MM.1S (cell line): Measurements from ENCODE around the gene TPST1.

Experiments used
- EZH2 ChIP-seq: fragments of 300-600 bp; sonication (generic); optimal IDR thresholded peaks from 2 replicates; pipeline ENCODE3; 2017; ENCODE audit warnings: low read depth, mild to moderate bottlenecking, antibody characterized with exemption, low read length, mixed read lengths
- EZH2phosphoT487 ChIP-seq: fragments of 300-600 bp; sonication (generic); IDR thresholded peaks from 2 replicates; pipeline ENCODE4 v1.6.1; 2018; ENCODE audit warnings: antibody characterized with exemption, low read length
- TF ChIP-seq, protein P1 (sequence below): fragments of 300-600 bp; sonication (generic); IDR thresholded peaks from 2 replicates; pipeline ENCODE4 v1.5.1; 2016; ENCODE audit warnings: antibody characterized with exemption, low read length, mixed read lengths

DNA sequence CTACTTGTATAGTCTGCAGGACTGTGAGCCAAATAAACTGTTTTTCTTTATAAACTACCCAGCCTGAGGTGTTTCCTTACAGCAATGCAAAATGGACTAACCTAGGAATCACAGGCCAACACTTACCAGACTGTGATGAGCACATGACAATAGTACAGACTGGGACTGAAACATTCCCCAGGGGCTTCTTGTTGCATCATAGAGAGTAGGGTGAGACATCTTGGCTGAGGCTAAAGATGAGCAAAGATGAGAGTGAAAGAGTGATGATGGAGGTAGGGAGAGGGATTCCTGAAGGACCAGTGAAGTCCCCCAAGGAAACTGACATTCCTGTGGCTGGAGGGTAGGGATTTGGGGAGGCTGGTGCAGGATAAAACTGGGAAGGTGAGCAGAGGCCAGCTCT, 194.4 kb downstream of the TPST1 start:
- TF ChIP-seq, protein P1, sequence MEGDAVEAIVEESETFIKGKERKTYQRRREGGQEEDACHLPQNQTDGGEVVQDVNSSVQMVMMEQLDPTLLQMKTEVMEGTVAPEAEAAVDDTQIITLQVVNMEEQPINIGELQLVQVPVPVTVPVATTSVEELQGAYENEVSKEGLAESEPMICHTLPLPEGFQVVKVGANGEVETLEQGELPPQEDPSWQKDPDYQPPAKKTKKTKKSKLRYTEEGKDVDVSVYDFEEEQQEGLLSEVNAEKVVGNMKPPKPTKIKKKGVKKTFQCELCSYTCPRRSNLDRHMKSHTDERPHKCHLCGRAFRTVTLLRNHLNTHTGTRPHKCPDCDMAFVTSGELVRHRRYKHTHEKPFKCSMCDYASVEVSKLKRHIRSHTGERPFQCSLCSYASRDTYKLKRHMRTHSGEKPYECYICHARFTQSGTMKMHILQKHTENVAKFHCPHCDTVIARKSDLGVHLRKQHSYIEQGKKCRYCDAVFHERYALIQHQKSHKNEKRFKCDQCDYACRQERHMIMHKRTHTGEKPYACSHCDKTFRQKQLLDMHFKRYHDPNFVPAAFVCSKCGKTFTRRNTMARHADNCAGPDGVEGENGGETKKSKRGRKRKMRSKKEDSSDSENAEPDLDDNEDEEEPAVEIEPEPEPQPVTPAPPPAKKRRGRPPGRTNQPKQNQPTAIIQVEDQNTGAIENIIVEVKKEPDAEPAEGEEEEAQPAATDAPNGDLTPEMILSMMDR: no peak
- TF ChIP-seq EZH2: no peak
- TF ChIP-seq EZH2phosphoT487: no peak
